GM12873 (cell line): ENCODE data around the gene ANAPC1.

ENCODE experiments used
- TF ChIP-seq, protein P1 (sequence below): IDR thresholded peaks from 2 replicates; pipeline ENCODE4 v1.5.1; 2012; ENCODE audit warnings: low read depth, mild to moderate bottlenecking, moderate library complexity, low read length, control low read depth; ENCODE audit not compliant: insufficient read depth; ENCODE audit errors: missing control alignments

Gene ANAPC1

DNA sequence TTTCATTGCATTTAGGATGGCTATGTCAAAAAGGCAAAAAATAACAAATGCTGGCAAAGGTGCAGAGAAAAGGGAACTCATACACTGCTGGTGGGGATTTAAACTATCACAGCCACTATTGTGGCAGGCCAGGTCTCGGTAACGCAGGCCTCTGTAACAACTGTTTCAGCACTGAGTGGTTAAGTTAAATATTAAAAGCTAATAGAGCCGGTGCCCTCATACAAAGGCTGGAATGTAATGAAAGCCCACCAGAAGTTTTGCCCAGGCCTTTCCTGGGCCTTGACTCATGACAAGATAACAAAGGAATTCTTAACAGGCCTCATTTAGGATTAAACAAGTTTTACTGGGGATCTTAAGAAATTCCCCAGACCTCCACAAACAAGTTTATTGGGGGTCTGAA lies 25.1 kb upstream of the ANAPC1 start:
- TF ChIP-seq, protein P1, sequence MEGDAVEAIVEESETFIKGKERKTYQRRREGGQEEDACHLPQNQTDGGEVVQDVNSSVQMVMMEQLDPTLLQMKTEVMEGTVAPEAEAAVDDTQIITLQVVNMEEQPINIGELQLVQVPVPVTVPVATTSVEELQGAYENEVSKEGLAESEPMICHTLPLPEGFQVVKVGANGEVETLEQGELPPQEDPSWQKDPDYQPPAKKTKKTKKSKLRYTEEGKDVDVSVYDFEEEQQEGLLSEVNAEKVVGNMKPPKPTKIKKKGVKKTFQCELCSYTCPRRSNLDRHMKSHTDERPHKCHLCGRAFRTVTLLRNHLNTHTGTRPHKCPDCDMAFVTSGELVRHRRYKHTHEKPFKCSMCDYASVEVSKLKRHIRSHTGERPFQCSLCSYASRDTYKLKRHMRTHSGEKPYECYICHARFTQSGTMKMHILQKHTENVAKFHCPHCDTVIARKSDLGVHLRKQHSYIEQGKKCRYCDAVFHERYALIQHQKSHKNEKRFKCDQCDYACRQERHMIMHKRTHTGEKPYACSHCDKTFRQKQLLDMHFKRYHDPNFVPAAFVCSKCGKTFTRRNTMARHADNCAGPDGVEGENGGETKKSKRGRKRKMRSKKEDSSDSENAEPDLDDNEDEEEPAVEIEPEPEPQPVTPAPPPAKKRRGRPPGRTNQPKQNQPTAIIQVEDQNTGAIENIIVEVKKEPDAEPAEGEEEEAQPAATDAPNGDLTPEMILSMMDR, result no peak

DNA sequence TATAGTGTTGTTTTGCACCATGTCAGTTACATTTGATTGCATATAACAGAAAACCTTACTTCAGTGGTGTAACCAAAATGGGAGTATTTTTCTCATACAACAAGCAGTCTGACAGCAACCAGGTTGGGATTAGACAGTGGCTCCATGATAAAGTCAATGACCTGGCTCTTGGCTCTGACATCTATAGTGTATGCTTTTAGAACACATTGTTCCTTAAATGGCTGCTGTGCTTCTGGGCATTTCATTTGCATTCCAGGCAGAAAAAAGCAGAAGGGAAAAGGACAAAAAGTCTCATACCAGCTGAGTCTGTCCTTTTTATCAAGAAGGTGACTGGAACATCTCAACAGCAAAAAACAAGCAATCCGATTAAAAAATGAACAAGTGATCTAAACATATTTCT lies 24.6 kb upstream of the ANAPC1 start:
- TF ChIP-seq, protein P1, result no peak

DNA sequence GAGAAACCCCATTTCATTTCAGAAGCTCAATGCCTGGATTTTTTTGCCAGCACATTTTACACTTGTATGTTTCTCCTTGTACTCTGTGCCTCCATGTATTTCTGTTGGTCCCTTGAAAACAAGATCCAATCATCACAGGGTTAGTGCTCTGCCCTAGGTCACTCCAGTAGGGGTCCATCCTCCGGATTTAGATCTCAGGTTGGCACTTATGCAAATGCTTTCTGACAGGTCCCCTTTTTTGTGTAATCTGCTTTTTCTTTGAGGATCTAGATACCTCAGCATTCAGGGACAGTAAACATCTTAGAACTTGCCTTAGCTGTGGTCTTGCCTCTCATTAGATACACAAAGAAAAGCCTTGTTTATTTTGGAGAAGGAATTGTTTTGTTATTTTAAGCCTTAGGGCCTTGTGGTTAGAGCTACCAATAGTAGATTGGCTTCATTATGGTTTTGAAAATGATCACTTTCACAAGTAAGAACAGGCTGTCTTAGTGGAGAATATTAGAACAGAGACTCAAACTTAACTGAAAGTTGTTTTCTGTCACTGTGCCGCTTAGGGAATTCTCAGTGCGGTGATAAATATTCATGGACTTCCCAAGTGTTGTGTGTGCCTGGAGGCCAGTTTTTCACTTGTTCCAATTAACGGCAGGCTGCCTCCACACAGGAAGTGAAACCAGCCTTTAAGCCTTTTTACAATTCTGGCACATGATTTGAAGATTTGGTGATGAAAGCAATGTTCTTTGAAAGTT lies 22.2 kb upstream of the ANAPC1 start:
- TF ChIP-seq, protein P1, result no peak

DNA sequence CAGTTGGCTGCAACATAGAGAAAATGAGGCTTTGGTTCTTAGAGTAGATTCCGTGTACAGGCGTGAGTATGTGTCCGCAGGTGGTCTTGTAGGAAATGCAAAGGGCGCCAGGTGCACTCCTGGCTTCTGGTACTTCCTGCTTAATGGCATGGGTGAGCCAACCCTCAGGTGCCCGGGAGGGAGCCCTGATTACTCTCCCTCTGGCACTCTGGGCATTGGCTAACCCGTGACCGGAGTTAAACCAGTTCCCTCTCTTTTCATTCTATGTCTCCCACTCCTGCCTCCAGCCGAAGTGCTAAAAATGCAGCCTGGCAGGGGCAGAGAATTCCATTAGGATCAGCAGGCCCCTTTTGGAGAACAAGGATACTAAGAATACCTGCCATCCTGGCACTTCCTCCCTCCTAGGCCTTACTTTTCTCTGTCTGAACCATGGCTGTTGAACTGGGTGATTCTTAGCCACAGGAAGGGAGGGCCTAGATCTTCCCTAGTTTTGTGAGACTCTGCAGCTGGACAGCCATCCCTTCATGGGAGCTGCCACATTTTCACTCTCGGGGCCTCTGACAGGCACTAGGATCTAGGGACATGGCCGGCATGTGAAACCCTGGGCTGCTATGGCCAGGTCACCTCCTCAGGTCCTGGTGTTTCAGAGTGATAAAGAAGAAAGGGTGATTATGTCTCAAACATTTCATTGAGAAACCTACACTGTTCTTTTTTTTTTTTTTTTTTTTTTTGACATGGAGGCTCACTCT lies 20.9 kb upstream of the ANAPC1 start:
- TF ChIP-seq, protein P1, result no peak

DNA sequence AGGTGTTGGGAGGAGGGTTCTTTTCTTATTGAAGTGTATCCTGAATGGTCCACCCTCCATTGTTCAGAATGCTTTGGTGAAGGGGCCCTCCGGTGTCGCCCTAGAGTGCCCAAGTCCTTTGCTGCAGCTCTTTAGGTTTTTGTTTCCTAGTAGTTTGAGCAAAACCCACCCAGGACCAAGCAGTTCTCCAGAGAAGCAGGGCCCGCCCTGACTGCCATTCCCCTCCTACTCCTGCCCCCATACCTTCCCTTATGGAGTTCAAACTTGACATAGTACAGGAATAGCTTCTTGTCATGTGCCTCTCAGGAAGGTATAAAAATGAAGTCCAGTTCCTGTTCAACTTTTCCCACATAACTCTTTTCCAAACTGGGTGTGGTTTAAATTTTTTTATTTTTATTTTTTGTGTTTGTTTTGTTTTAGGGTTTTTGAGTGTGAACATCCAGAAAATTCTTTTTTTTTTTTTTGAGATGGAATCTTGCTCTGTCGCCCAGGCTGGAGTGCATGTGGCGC lies 20.0 kb upstream of the ANAPC1 start:
- TF ChIP-seq, protein P1, result no peak

DNA sequence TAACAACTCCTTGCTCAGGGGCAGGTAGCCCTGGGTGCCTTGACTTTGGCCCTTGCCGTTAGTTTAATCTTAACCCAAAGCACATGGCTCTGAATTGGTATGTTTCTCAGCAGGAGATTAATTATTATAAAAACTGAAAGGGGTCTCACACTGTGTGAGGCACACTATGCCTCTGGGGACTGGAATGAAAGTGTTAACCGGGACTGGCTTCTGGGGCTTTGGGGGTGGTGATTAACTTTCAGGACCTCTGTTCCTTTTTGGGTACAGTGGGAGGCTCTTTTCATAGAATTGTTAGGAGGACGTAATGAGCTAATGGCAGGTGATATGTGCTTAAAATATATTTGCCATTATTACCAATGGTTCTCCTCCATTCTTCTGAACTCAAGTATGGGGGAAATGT lies 19.5 kb upstream of the ANAPC1 start:
- TF ChIP-seq, protein P1, result no peak

DNA sequence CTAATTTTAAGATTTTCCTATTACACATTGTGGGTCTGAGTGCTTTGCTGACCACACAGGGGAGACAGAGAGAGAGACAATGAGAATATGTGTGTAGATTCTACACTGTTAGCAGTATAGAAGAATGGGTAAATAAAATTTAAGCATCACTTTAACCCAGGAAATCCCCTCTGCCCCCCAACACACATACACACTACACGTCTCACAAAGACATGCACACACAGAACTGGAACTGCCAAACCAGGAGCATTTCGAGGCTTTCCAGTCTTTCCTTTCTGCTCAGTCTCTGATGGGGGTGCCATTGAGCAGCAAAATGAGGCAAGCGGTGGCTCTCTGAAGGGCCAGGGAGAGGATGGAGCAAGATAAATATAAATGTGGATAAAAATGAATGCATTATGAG lies 16.9 kb upstream of the ANAPC1 start:
- TF ChIP-seq, protein P1, result peak; percentile 9
